Cardiac septum (tissue), 1 donor: ENCODE results near the gene CLDN22. TPM values are rescaled to one million over a fixed set of nuclear protein-coding genes. Genes with fewer than 3 reads are reported as not detected.

Experiments
- DNase-seq: peaks from one replicate; pipeline ENCODE4 v3.0.0-alpha.2; 2020; ENCODE audit warnings: low spot score
- intact Hi-C: fragments of 100-400 bp; cut with DNase I; formaldehyde crosslinking; loops from one replicate; pipeline ENCODE4 v1.14.0; 2022
- total RNA-seq: library from RNA; stranded (reverse); fragmentation: NEBNext Ultra II Directional; extraction: Animal tissue kit (Norgen Biotek cat#: 25700); gene quantifications from one replicate; pipeline ENCODE4 v1.2.1, GENCODE V29; 2021
- donor health status: DM: no; HTN: no; CAD: no.

CLDN22 gene
- total RNA-seq, 1 donor from 2014 or later: not detected

- peak; percentile 35 for DNase-seq
- intact Hi-C loops: no loop called here
These were observed 28.9 kb upstream of the CLDN22 start for GRCh38 chr4:183348706-183349659.

GRCh38 chr4:183348136-183348535 is 28.1 kb upstream of the CLDN22 start:
- no peak for DNase-seq
- intact Hi-C loops: no loop called here

- intact Hi-C loops: no loop called here
- no peak for DNase-seq
These were observed 27.5 kb upstream of the CLDN22 start for GRCh38 chr4:183347566-183347965.

- intact Hi-C loops: no loop called here
- DNase-seq: peak; percentile 35
These were observed 27.1 kb upstream of the CLDN22 start for GRCh38 chr4:183347146-183347545.

- peak; percentile 29 for DNase-seq
- intact Hi-C loops: no loop called here
These were observed 25.2 kb upstream of the CLDN22 start for GRCh38 chr4:183345261-183345660.

GRCh38 chr4:183344523-183345255 is 24.6 kb upstream of the CLDN22 start:
- DNase-seq: peak; percentile 56
- intact Hi-C loops: no loop called here

- intact Hi-C loops: no loop called here
- DNase-seq: peak; percentile 36
These were observed 23.7 kb upstream of the CLDN22 start for GRCh38 chr4:183343730-183344129.

- intact Hi-C loops: no loop called here
- DNase-seq: peak; percentile 68
These were observed 22.8 kb upstream of the CLDN22 start for GRCh38 chr4:183342541-183343533.

- DNase-seq: peak; percentile 51
- intact Hi-C loops: no loop called here
These were observed 17.8 kb upstream of the CLDN22 start for GRCh38 chr4:183337833-183338232.

- DNase-seq: peak; percentile 29
- intact Hi-C loops: no loop called here
These were observed 17.3 kb upstream of the CLDN22 start for GRCh38 chr4:183337349-183337748.

GRCh38 chr4:183335369-183335940 is 15.4 kb upstream of the CLDN22 start:
- DNase-seq: peak; percentile 65
- intact Hi-C loops: no loop called here

GRCh38 chr4:183333983-183334382 is 13.9 kb upstream of the CLDN22 start:
- DNase-seq: no peak
- intact Hi-C loops: no loop called here

- no peak for DNase-seq
- intact Hi-C loops: no loop called here
These were observed 13.1 kb upstream of the CLDN22 start for GRCh38 chr4:183333202-183333601.

- peak; percentile 50 for DNase-seq
- intact Hi-C loops: no loop called here
These were observed 12.4 kb upstream of the CLDN22 start for GRCh38 chr4:183332447-183332846.

- DNase-seq: no peak
- intact Hi-C loops: no loop called here
These were observed 10.8 kb upstream of the CLDN22 start for GRCh38 chr4:183330841-183331240.

- intact Hi-C loops: no loop called here
- peak; percentile 60 for DNase-seq
These were observed 10.1 kb upstream of the CLDN22 start for GRCh38 chr4:183329954-183330742.

GRCh38 chr4:183329244-183329643 is 9.2 kb upstream of the CLDN22 start:
- DNase-seq: no peak
- intact Hi-C loops: no loop called here

GRCh38 chr4:183328832-183329231 is 8.8 kb upstream of the CLDN22 start:
- peak; percentile 69 for DNase-seq
- intact Hi-C loops: no loop called here
